NCI-H2227 (cell line): ENCODE results near the gene NIFK.

ENCODE experiments used
- DNase-seq: peaks from one replicate; lab custom pipeline; 2025; ENCODE audit not compliant: unreplicated experiment; lab: John Stamatoyannopoulos, UW

NIFK gene

GRCh38 chr2:121736462-121737336 lies at the start of gene NIFK:
Gene NIFK (minus strand): TSS chr2:121736875. CDS start chr2:121736850, 25 bp downstream.
- DNase-seq, result peak; percentile 99

GRCh38 chr2:121783180-121783579 lies 46.5 kb upstream of the NIFK start:
- no peak for DNase-seq

GRCh38 chr2:121778741-121779487 lies 42.2 kb upstream of the NIFK start:
- no peak for DNase-seq

DNA sequence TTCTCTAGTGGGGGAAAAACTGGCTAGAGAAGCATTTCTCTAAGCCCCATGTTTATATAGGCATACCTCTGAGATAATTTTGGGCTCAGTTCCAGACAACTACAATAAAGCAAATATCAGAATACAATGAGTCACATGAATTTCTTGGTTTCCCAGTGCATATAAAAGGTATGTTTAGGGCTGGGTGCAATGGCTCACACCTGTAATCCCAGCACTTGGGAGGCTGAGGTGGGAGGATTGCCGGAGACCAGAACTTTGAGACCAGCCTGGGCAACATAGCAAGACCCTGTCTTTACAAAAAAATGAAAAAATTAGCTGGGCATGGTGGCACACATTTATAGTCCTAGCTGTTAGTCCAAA lies 41.0 kb upstream of the NIFK start:
- no peak for DNase-seq

DNA sequence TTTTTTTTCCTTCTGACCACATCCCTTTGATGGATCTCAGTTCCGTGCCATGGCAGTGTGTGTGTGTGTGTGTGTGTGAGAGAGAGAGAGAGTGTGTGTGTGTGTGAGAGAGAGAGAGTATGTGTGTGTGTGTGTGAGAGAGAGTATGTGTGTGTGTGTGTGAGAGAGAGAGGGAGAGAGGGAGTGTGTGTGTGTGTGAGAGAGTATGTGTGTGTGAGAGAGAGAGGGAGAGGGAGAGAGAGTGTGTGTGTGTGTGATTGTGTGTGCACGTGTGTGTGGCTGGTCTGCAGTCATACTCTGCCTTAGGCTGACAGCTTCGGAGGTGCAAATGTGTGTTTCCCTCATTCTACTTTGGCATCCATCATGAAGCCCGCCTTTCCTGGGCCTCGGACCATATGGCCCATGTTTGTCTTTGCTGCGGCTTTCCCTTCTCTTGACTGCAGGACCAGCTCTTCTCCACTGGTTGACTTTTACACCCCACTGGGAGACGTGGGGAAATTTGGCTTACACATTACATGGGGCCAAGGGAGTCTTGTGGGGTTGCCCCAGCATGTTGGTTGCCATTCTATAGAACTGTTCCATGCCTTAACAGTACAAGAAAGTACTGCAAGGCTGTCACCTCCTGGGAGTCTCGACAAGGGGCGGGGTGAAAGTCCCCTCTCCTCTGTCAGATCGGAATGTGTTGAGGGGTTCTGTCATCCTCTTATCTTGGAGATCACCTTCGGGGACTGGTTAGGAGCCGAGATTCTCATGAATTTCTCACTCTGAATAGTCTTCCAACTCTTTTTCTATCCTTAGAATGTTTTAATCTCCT lies 40.4 kb upstream of the NIFK start:
- no peak for DNase-seq

GRCh38 chr2:121776361-121776760 lies 39.7 kb upstream of the NIFK start:
- DNase-seq, result no peak

GRCh38 chr2:121774235-121774634 lies 37.6 kb upstream of the NIFK start:
- no peak for DNase-seq

GRCh38 chr2:121771976-121772742 lies 35.5 kb upstream of the NIFK start:
- DNase-seq, result no peak

DNA sequence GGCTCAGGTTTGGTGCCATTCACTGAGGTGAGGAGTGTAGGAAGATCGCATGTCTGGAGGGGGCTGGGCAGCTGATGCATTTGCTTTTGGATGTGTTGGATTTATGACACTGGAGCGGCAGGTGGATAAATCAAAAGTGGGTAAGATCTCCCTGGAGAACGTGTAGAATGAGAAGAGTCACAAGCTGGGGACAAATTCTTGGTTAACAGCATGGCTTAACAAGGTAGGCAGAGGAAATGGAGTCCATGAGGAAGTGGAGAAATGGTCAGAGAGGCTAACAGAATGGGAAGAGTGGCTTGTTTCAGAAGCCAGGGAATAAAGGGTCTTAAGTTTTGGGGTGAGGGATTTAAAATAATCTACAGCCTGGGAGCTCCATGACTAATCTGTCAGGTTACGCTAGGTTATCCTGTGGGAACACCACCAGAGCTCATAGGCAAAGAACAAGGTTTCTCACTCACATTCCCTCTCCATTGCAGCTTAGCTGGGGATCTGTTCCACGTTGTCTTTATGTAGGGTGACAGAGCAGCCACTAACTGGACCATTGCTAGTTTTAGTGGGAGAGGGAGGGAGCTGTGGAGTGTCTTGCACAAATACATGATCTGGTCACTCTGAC lies 31.6 kb upstream of the NIFK start:
- DNase-seq, result no peak

GRCh38 chr2:121766624-121767023 lies 29.9 kb upstream of the NIFK start:
- DNase-seq, result no peak

DNA sequence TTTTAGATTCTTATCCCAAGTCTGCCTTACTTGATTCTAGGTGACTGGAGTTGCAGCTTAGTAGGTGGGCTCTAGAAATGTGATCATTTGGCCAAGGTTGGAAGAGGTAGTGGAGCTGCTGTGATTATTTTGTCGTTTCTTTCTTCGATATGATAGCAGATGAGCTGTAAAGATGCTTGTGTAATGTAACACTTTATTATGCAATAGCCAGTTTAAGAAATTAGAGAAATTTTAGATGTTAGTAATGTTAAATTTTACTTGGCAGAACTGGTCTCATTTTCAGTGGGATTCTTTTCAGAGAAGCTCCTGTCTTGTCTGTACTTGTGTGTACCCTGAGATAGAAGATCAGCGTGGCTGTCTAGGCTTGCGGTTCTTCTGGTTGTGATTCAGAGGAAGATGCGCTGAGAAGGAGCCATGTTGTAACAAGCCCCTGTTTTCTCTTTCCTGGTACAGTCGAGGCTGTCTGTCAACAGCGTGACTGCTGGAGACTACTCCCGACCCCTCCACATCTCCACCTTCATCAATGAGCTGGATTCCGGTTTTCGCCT lies 28.1 kb upstream of the NIFK start:
- no peak for DNase-seq

GRCh38 chr2:121755237-121756111 lies 18.8 kb upstream of the NIFK start, which contains the start of gene TSN:
Gene TSN (plus strand): TSS chr2:121755651. CDS start chr2:121755780, 129 bp downstream.
- DNase-seq, result peak; percentile 99

GRCh38 chr2:121754851-121755236 lies 18.2 kb upstream of the NIFK start:
- peak; percentile 27 for DNase-seq

GRCh38 chr2:121748202-121748601 lies 11.5 kb upstream of the NIFK start:
- peak; percentile 10 for DNase-seq

DNA sequence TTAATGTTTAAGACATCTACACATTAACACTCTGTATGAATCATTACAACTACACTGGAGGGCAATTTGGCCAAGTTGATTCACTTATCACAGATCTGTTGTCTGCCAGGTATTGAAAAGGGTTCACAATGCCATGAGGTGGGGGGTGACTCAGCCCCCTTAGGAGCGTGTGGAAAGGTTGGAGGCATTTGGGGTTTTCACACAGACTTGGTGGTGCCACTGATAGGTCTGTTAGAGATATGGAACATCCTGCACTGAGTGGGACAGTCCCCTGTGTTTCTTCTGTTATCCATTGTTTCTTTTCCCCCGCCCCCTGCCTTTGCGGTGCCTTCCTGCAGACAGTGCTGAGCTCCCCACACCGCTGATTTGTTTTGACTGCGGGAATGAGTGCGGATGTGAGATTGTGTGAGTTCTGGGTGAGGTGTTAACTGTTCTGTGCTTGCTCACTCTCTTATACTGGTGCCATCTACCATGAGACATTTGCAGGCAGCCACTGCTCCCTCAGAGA lies 9.4 kb upstream of the NIFK start:
- no peak for DNase-seq

DNA sequence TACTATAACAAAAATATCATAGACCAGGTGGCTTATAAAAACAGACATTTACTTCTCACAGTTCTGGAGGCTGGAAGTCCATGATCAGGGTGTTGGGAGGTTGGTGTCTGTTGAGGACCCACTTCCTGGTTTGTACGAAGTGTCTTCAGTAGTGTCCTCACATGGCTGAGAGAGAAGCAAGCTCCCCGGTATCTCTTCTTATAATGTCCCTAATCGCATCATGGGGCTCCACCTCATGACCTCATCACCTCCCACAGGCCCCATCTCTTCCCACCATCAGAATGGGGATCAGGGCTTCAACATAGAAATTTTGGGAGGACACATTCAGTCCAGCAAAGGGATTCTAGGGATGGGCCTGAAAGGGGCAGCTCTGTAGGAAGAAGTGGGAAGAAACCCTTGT lies 4.8 kb upstream of the NIFK start:
- no peak for DNase-seq

- DNase-seq, result no peak
Observed at GRCh38 chr2:121740973-121741372, 4.3 kb upstream of the NIFK start.

GRCh38 chr2:121736140-121736461 lies 574 bp downstream of the NIFK start:
- no peak for DNase-seq

GRCh38 chr2:121735518-121736074 lies 1.1 kb downstream of the NIFK start:
- no peak for DNase-seq
